Neural progenitor cell (in vitro differentiated cells): ENCODE data around the gene STX19. TPM values are rescaled to one million over a fixed set of nuclear protein-coding genes. Genes with fewer than 3 reads are reported as not detected.

Experiments
- DNase-seq: peaks from one replicate; pipeline ENCODE4 v3.0.0-alpha.2; 2016; ENCODE audit warnings: low spot score
- H2AFZ ChIP-seq: fragments of 200-600 bp; sonication (generic); replicated peaks from 2 replicates; pipeline ENCODE4 v1.6.1; 2016; ENCODE audit warnings: antibody characterized with exemption
- H3F3A ChIP-seq: fragments of 200-600 bp; sonication (generic); 2 replicates; pipeline ENCODE4 v1.6.1; 2016; ENCODE audit warnings: antibody characterized with exemption, low read depth
- H3K27ac ChIP-seq: fragments of 200-600 bp; sonication (generic); 2 replicates; pipeline ENCODE4 v1.5.1; 2016; ENCODE audit warnings: mild to moderate bottlenecking
- H3K27me3 ChIP-seq: fragments of 200-600 bp; sonication (generic); 2 replicates; pipeline ENCODE4 v1.6.1; 2016; ENCODE audit warnings: mild to moderate bottlenecking, moderate library complexity
- H3K36me3 ChIP-seq: fragments of 200-600 bp; sonication (generic); 2 replicates; pipeline ENCODE4 v1.5.1; 2016
- H3K4me1 ChIP-seq: fragments of 200-600 bp; sonication (generic); 2 replicates; pipeline ENCODE4 v1.6.1; 2016; ENCODE audit warnings: mixed run types
- H3K4me2 ChIP-seq: fragments of 200-600 bp; sonication (generic); 2 replicates; pipeline ENCODE4 v1.6.1; 2016
- H3K4me3 ChIP-seq: fragments of 200-600 bp; sonication (generic); 2 replicates; pipeline ENCODE4 v1.5.1; 2016
- H3K79me2 ChIP-seq: fragments of 200-600 bp; sonication (generic); 2 replicates; pipeline ENCODE4 v1.6.1; 2016; ENCODE audit warnings: low read depth
- H3K9ac ChIP-seq: fragments of 200-600 bp; sonication (generic); 2 replicates; pipeline ENCODE4 v1.6.1; 2016
- H3K9me3 ChIP-seq: fragments of 200-600 bp; sonication (generic); 2 replicates; pipeline ENCODE4 v1.5.1; 2016; ENCODE audit warnings: low read depth
- H4K20me1 ChIP-seq: fragments of 200-600 bp; sonication (generic); 2 replicates; pipeline ENCODE4 v1.6.1; 2016; ENCODE audit warnings: low read depth
- H3K27ac Mint-ChIP-seq: 3 replicates; pipeline ENCODE4 v1.8.0; 2021; ENCODE audit warnings: mixed read lengths
- H3K27me3 Mint-ChIP-seq: 2 replicates; pipeline ENCODE4 v1.8.0; 2022; ENCODE audit warnings: low read depth, mild to moderate bottlenecking, inconsistent platforms, moderate library complexity, mixed read lengths; ENCODE audit not compliant: insufficient read depth
- H3K36me3 Mint-ChIP-seq: 3 replicates; pipeline ENCODE4 v1.8.0; 2021; ENCODE audit warnings: mixed read lengths
- H3K4me1 Mint-ChIP-seq: 3 replicates; pipeline ENCODE4 v1.8.0; 2021; ENCODE audit warnings: mixed read lengths
- H3K4me3 Mint-ChIP-seq: 3 replicates; pipeline ENCODE4 v1.8.0; 2021; ENCODE audit warnings: mild to moderate bottlenecking, moderate library complexity, mixed read lengths
- H3K9me3 Mint-ChIP-seq: 3 replicates; pipeline ENCODE4 v1.8.0; 2020; ENCODE audit warnings: mixed read lengths
- EZH2 ChIP-seq: fragments of 200-600 bp; sonication (generic); IDR thresholded peaks from 2 replicates; pipeline ENCODE4 v1.6.1; 2017; ENCODE audit warnings: antibody characterized with exemption, mild to moderate bottlenecking, moderate library complexity
- EZH2phosphoT487 ChIP-seq: fragments of 200-600 bp; sonication (generic); IDR thresholded peaks from 2 replicates; pipeline ENCODE4 v1.6.1; 2017; ENCODE audit warnings: antibody characterized with exemption
- total RNA-seq: library from RNA; depleted of rRNA; stranded (reverse); fragments of >200 nt; gene quantifications from 2 replicates; pipeline ENCODE4 v1.2.3, GENCODE V29; 2015; ENCODE audit warnings: low replicate concordance
- TF ChIP-seq, protein P1 (sequence below): fragments of 200-600 bp; sonication (generic); IDR thresholded peaks from 2 replicates; pipeline ENCODE4 v1.5.1; 2017; ENCODE audit warnings: antibody characterized with exemption, mild to moderate bottlenecking

STX19 gene
- total RNA-seq, 1 donor from 2014 or later = not detected

DNA sequence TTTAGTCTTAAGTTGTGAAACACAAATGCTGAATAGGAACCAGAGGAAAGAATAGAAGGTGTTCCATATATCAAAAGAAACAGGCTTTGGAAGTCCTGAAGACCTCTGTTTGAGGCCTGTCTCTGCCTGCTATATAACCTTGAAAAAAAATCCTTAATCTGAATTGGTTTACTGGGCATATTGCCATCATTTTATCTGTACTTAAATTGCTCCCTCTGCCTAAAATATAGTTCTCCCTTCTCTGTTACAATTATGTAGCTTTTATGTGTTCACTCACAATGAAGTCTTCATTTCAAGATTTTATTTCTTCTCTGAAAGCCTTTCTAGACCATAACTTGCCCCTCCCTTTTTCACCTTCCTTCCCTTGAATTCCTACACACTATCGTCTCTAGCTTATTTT, 27.2 kb downstream of the STX19 start:
- no peaks in the 10 kb centered on the region for H3F3A ChIP-seq
- no peak overlapping the region for H3K27ac Mint-ChIP-seq

DNA sequence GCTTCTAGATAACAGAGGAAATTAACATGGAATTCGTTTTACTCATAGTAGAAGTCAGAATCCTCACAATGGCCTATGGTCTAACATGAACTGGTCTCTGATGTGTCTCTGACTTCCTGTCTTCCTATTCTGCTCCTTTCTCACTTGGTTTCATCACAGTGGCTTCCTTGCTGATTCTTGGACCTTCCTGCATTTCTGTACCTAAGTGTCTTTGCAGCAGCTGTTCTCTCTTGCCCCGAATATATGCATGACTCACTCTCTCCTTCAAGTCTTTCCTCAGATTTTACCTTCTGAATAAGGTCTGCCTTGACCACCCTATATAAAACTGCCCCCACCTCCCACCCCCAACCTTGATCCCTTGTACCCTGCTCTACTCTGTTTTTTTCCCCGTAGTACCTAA, 34.3 kb downstream of the STX19 start:
- no peak overlapping the region for H2AFZ ChIP-seq
- H3K9me3 ChIP-seq = no peaks in the 10 kb centered on the region
- H3K9ac ChIP-seq = no peak overlapping the region
- DNase-seq = no peak
- no peak overlapping the region for H3K27ac ChIP-seq
- TF ChIP-seq EZH2 = no peak
- no peak for TF ChIP-seq EZH2phosphoT487
- TF ChIP-seq, protein P1, sequence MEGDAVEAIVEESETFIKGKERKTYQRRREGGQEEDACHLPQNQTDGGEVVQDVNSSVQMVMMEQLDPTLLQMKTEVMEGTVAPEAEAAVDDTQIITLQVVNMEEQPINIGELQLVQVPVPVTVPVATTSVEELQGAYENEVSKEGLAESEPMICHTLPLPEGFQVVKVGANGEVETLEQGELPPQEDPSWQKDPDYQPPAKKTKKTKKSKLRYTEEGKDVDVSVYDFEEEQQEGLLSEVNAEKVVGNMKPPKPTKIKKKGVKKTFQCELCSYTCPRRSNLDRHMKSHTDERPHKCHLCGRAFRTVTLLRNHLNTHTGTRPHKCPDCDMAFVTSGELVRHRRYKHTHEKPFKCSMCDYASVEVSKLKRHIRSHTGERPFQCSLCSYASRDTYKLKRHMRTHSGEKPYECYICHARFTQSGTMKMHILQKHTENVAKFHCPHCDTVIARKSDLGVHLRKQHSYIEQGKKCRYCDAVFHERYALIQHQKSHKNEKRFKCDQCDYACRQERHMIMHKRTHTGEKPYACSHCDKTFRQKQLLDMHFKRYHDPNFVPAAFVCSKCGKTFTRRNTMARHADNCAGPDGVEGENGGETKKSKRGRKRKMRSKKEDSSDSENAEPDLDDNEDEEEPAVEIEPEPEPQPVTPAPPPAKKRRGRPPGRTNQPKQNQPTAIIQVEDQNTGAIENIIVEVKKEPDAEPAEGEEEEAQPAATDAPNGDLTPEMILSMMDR = no peak
- no peaks in the 10 kb centered on the region for H3K27me3 ChIP-seq
- no peak overlapping the region for H3K4me2 ChIP-seq
- H3K27me3 Mint-ChIP-seq = no peaks in the 10 kb centered on the region
- H3K4me3 Mint-ChIP-seq = no peak overlapping the region
- no peaks in the 10 kb centered on the region for H3K36me3 ChIP-seq
- no peak overlapping the region for H3K27ac Mint-ChIP-seq
- H3K36me3 Mint-ChIP-seq = peaks cover 15% of the 10 kb centered on the region
- H3K4me3 ChIP-seq = no peak overlapping the region
- H3K4me1 ChIP-seq = no peaks in the 10 kb centered on the region
- peaks cover 6% of the 10 kb centered on the region for H4K20me1 ChIP-seq
- H3F3A ChIP-seq = no peaks in the 10 kb centered on the region
- no peaks in the 10 kb centered on the region for H3K4me1 Mint-ChIP-seq
- peaks cover 56% of the 10 kb centered on the region for H3K79me2 ChIP-seq
- H3K9me3 Mint-ChIP-seq = peaks cover 2% of the 10 kb centered on the region

More for the DNA sequence above, 27.2 kb downstream of the STX19 start:
- Histone ChIP-seq H3K27ac (no peak overlapping the region), H3K9ac (no peak overlapping the region), H3K79me2 (no peaks in the 10 kb centered on the region), H3K9me3 (no peaks in the 10 kb centered on the region), H3K4me1 (no peaks in the 10 kb centered on the region), H4K20me1 (peaks cover 4% of the 10 kb centered on the region), H3K27me3 (no peaks in the 10 kb centered on the region), H3K4me3 (no peak overlapping the region), H3K36me3 (no peaks in the 10 kb centered on the region), H3K4me2 (no peak overlapping the region), H2AFZ (no peak overlapping the region)
- Mint-ChIP-seq H3K27me3 (no peaks in the 10 kb centered on the region), H3K9me3 (peaks cover 2% of the 10 kb centered on the region), H3K4me3 (no peak overlapping the region), H3K4me1 (no peaks in the 10 kb centered on the region), H3K36me3 (peaks cover 16% of the 10 kb centered on the region)
- DNase-seq = no peak
- TF ChIP-seq EZH2 (no peak), EZH2phosphoT487 (no peak)
- TF ChIP-seq, protein P1 = no peak

DNA sequence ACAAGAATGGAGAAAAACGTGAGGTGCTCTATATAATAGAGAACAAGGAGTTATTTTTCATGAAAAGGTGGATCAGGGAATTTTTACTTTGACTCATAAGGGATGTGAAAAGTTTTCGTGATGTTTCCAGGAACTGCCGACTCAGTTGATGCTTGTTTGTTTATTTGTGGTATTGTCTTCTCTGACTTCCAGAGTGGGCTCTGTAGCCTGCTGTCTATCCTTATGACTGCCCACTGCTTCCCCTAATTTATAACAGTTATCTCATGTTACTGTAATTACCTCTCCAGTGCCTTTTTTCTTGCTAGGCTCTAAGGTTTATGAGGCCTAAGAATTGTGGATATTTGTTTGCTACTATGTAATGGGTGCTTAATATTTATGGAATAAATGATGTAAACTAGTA, 36.2 kb downstream of the STX19 start:
- Histone ChIP-seq H3K36me3 (no peaks in the 10 kb centered on the region), H3F3A (no peaks in the 10 kb centered on the region), H3K27me3 (no peaks in the 10 kb centered on the region), H3K4me3 (no peak overlapping the region), H2AFZ (no peak overlapping the region), H3K27ac (no peak overlapping the region), H4K20me1 (peaks cover 6% of the 10 kb centered on the region), H3K4me1 (no peaks in the 10 kb centered on the region), H3K9me3 (no peaks in the 10 kb centered on the region), H3K79me2 (peaks cover 72% of the 10 kb centered on the region), H3K4me2 (no peak overlapping the region), H3K9ac (peak overlapping the region; percentile 2)
- Mint-ChIP-seq H3K27me3 (no peaks in the 10 kb centered on the region), H3K36me3 (peaks cover 6% of the 10 kb centered on the region), H3K27ac (no peak overlapping the region), H3K4me1 (no peaks in the 10 kb centered on the region), H3K4me3 (no peak overlapping the region), H3K9me3 (peaks cover 2% of the 10 kb centered on the region)
- DNase-seq = no peak
- TF ChIP-seq EZH2 (no peak), EZH2phosphoT487 (no peak)
- TF ChIP-seq, protein P1 = no peak
